GM18907 (cell line): ENCODE results near the gene RBMY1D.
"Not testable (repeated sequence)": the region's sequence is repeated elsewhere in the genome, so short reads cannot be mapped to it uniquely, and the experiment has no call there.

Experiments
- ATAC-seq: cut with Tn5 transposase; IDR thresholded peaks from one replicate; pipeline ENCODE4 v1.9.1; 2021; ENCODE audit warnings: mild to moderate bottlenecking, moderate library complexity; ENCODE audit not compliant: unreplicated experiment

Gene RBMY1D

GRCh38 chrY:21894426-21894825 is at the start of gene RBMY1D:
TSS of gene RBMY1D (minus strand) at chrY:21894526. CDS start at chrY:21892513, 2,013 bp downstream.
- not testable (repeated sequence) for ATAC-seq

GRCh38 chrY:21917932-21918331 is 23.6 kb upstream of the RBMY1D start, which contains the start of gene RBMY1E:
TSS of gene RBMY1E (minus strand) at chrY:21918032. CDS start at chrY:21916054, 1,978 bp downstream.
- not testable (repeated sequence) for ATAC-seq

GRCh38 chrY:21869407-21870076 is 24.8 kb downstream of the RBMY1D start:
- ATAC-seq, result not testable (repeated sequence)

- no peak for ATAC-seq
Measured at GRCh38 chrY:21845481-21845880, 48.8 kb downstream of the RBMY1D start.

- no peak for ATAC-seq
Measured at GRCh38 chrY:21842090-21842489, 52.2 kb downstream of the RBMY1D start.

GRCh38 chrY:21839489-21839888 is 54.8 kb downstream of the RBMY1D start:
- ATAC-seq, result no peak

GRCh38 chrY:21836343-21836742 is 58.0 kb downstream of the RBMY1D start:
- no peak for ATAC-seq

- no peak for ATAC-seq
Measured at GRCh38 chrY:21835052-21835451, 59.3 kb downstream of the RBMY1D start.
